Mesendoderm (in vitro differentiated cells): ENCODE measurements around the gene PTPN22.

Experiments used
- DNase-seq: peaks from one replicate; pipeline ENCODE4 v3.0.0; 2013
- H2AK5ac ChIP-seq: 2 replicates; pipeline ENCODE4 v1.6.1; 2013; ENCODE audit warnings: low read length, inconsistent platforms
- H2BK120ac ChIP-seq: 2 replicates; pipeline ENCODE4 v1.6.1; 2013; ENCODE audit warnings: low read depth, mild to moderate bottlenecking, low read length, moderate library complexity, mixed read lengths
- H2BK15ac ChIP-seq: replicated peaks from 2 replicates; pipeline ENCODE4 v1.6.1; 2013; ENCODE audit warnings: low read depth, mild to moderate bottlenecking, moderate library complexity
- H2BK5ac ChIP-seq: 2 replicates; pipeline ENCODE4 v1.6.1; 2013; ENCODE audit warnings: low read length, inconsistent platforms
- H3K18ac ChIP-seq: 2 replicates; pipeline ENCODE4 v1.6.1; 2013; ENCODE audit warnings: mild to moderate bottlenecking, low read length, mixed read lengths
- H3K23ac ChIP-seq: one replicate; pipeline ENCODE4 v1.6.1; 2013; ENCODE audit warnings: low read length
- H3K27ac ChIP-seq: 2 replicates; pipeline ENCODE4 v1.5.1; 2013; ENCODE audit warnings: low read depth, mild to moderate bottlenecking, inconsistent platforms, low read length, moderate library complexity
- H3K27me3 ChIP-seq: 2 replicates; pipeline ENCODE4 v1.6.1; 2013; ENCODE audit warnings: low read length, control low read depth, mild to moderate bottlenecking, inconsistent platforms; ENCODE audit not compliant: insufficient read depth, poor library complexity
- H3K36me3 ChIP-seq: 2 replicates; pipeline ENCODE4 v1.6.1; 2013; ENCODE audit warnings: low read length, inconsistent platforms; ENCODE audit not compliant: control insufficient read depth, insufficient read depth
- H3K4ac ChIP-seq: one replicate; pipeline ENCODE4 v1.6.1; 2013; ENCODE audit warnings: low read depth, mild to moderate bottlenecking, low read length, moderate library complexity
- H3K4me1 ChIP-seq: 2 replicates; pipeline ENCODE4 v1.6.1; 2013; ENCODE audit warnings: low read depth, low read length, inconsistent platforms; ENCODE audit not compliant: control insufficient read depth
- H3K4me2 ChIP-seq: 2 replicates; pipeline ENCODE4 v1.6.1; 2013; ENCODE audit warnings: low read length
- H3K4me3 ChIP-seq: 2 replicates; pipeline ENCODE4 v1.5.1; 2013; ENCODE audit warnings: mild to moderate bottlenecking, low read length
- H3K56ac ChIP-seq: one replicate; pipeline ENCODE4 v1.6.1; 2013; ENCODE audit warnings: low read length
- H3K79me1 ChIP-seq: 2 replicates; pipeline ENCODE4 v1.6.1; 2013; ENCODE audit warnings: low read length, inconsistent platforms
- H3K79me2 ChIP-seq: 2 replicates; pipeline ENCODE4 v1.6.1; 2013; ENCODE audit warnings: mild to moderate bottlenecking, low read length; ENCODE audit not compliant: control insufficient read depth, insufficient read depth
- H3K9ac ChIP-seq: 2 replicates; pipeline ENCODE4 v1.6.1; 2013; ENCODE audit warnings: low read length, inconsistent platforms
- H4K5ac ChIP-seq: one replicate; pipeline ENCODE4 v1.6.1; 2013; ENCODE audit warnings: low read length
- H4K8ac ChIP-seq: one replicate; pipeline ENCODE4 v1.6.1; 2013; ENCODE audit warnings: low read depth, mild to moderate bottlenecking, control low read depth, low read length, moderate library complexity
- whole genome bisulfite sequencing: extraction: QIAGEN DNeasy Blood & Tissue Kit; methylation state at CpG from one replicate; pipeline ENCODE4 v1.1.7; 2013; ENCODE audit warnings: low lambda C conversion rate, missing lambda C conversion rate; ENCODE audit not compliant: insufficient coverage; ENCODE audit errors: extremely low coverage; 5-methylcytosine and 5-hydroxymethylcytosine counted together

Gene PTPN22

GRCh38 chr1:113872219-113872935 lies 865 bp upstream of the PTPN22 start:
- H3K4ac ChIP-seq: no peak overlapping the region
- H3K56ac ChIP-seq: no peak overlapping the region
- H3K27me3 ChIP-seq: no peaks in the 10 kb centered on the region
- H3K36me3 ChIP-seq: no peaks in the 10 kb centered on the region
- no peaks in the 10 kb centered on the region for H3K79me2 ChIP-seq
- no peak overlapping the region for H3K27ac ChIP-seq
- no peak overlapping the region for H2BK120ac ChIP-seq
- no peak overlapping the region for H2BK15ac ChIP-seq
- no peak overlapping the region for H2AK5ac ChIP-seq
- H2BK5ac ChIP-seq: no peak overlapping the region
- H3K9ac ChIP-seq: no peak overlapping the region
- no peak overlapping the region for H3K4me3 ChIP-seq
- H4K5ac ChIP-seq: no peak overlapping the region
- no peak overlapping the region for H4K8ac ChIP-seq
- H3K23ac ChIP-seq: no peak overlapping the region
- DNase-seq: no peak
- no peak overlapping the region for H3K4me2 ChIP-seq
- no peak overlapping the region for H3K18ac ChIP-seq
- no peaks in the 10 kb centered on the region for H3K79me1 ChIP-seq
- H3K4me1 ChIP-seq: no peaks in the 10 kb centered on the region

GRCh38 chr1:113870778-113871177 lies 734 bp downstream of the PTPN22 start:
- no CpG with 5 or more reads among the region's 3 CpGs for WGBS
- Histone ChIP-seq H2BK5ac (no peak overlapping the region), H3K4me1 (no peaks in the 10 kb centered on the region)

GRCh38 chr1:113868387-113869083 lies 3.0 kb downstream of the PTPN22 start:
- no peak overlapping the region for H3K4me2 ChIP-seq

More at GRCh38 chr1:113870778-113871177, 734 bp downstream of the PTPN22 start:
- H3K4ac ChIP-seq: no peak overlapping the region
- H3K27ac ChIP-seq: no peak overlapping the region
- no peak overlapping the region for H2BK15ac ChIP-seq
- H4K8ac ChIP-seq: no peak overlapping the region
- H3K4me2 ChIP-seq: no peak overlapping the region
- H3K79me1 ChIP-seq: no peaks in the 10 kb centered on the region
- H3K9ac ChIP-seq: no peak overlapping the region
- H3K27me3 ChIP-seq: no peaks in the 10 kb centered on the region
- H3K23ac ChIP-seq: no peak overlapping the region
- H2BK120ac ChIP-seq: no peak overlapping the region
- no peak overlapping the region for H3K4me3 ChIP-seq
- H2AK5ac ChIP-seq: no peak overlapping the region
- no peak for DNase-seq
- H3K18ac ChIP-seq: no peak overlapping the region
- H3K79me2 ChIP-seq: no peaks in the 10 kb centered on the region
- no peaks in the 10 kb centered on the region for H3K36me3 ChIP-seq
- no peak overlapping the region for H4K5ac ChIP-seq
- no peak overlapping the region for H3K56ac ChIP-seq

GRCh38 chr1:113861641-113862040 lies 9.9 kb downstream of the PTPN22 start:
- H3K23ac ChIP-seq: no peak overlapping the region
- no peak overlapping the region for H4K5ac ChIP-seq
- H3K4me3 ChIP-seq: no peak overlapping the region
- no peaks in the 10 kb centered on the region for H3K79me2 ChIP-seq
- WGBS: no CpG with 5 or more reads among the region's 5 CpGs
- H3K18ac ChIP-seq: no peak overlapping the region
- no peak overlapping the region for H3K56ac ChIP-seq
- no peak overlapping the region for H3K4ac ChIP-seq
- no peak overlapping the region for H4K8ac ChIP-seq
- H3K4me2 ChIP-seq: no peak overlapping the region
- H2BK15ac ChIP-seq: no peak overlapping the region
- no peak overlapping the region for H2BK5ac ChIP-seq
- H3K27me3 ChIP-seq: no peaks in the 10 kb centered on the region
- H3K36me3 ChIP-seq: no peaks in the 10 kb centered on the region
- no peaks in the 10 kb centered on the region for H3K79me1 ChIP-seq
- DNase-seq: no peak
- no peak overlapping the region for H2BK120ac ChIP-seq
- H2AK5ac ChIP-seq: no peak overlapping the region
- no peak overlapping the region for H3K9ac ChIP-seq
- H3K4me1 ChIP-seq: no peaks in the 10 kb centered on the region
- H3K27ac ChIP-seq: no peak overlapping the region

More at GRCh38 chr1:113868387-113869083, 3.0 kb downstream of the PTPN22 start:
- H3K4ac ChIP-seq: no peak overlapping the region
- no peak overlapping the region for H3K18ac ChIP-seq
- H2BK5ac ChIP-seq: no peak overlapping the region
- H3K4me3 ChIP-seq: no peak overlapping the region
- no peak overlapping the region for H3K23ac ChIP-seq
- no peaks in the 10 kb centered on the region for H3K79me2 ChIP-seq
- no peaks in the 10 kb centered on the region for H3K36me3 ChIP-seq
- no peak overlapping the region for H4K8ac ChIP-seq
- H2AK5ac ChIP-seq: no peak overlapping the region
- H2BK15ac ChIP-seq: no peak overlapping the region
- no peak for DNase-seq
- H4K5ac ChIP-seq: no peak overlapping the region
- H2BK120ac ChIP-seq: no peak overlapping the region
- H3K9ac ChIP-seq: no peak overlapping the region
- no peaks in the 10 kb centered on the region for H3K4me1 ChIP-seq
- H3K56ac ChIP-seq: no peak overlapping the region
- H3K27me3 ChIP-seq: no peaks in the 10 kb centered on the region
- WGBS: no CpG with 5 or more reads among the region's 4 CpGs
- no peaks in the 10 kb centered on the region for H3K79me1 ChIP-seq
- H3K27ac ChIP-seq: no peak overlapping the region

GRCh38 chr1:113860891-113861290 lies 10.6 kb downstream of the PTPN22 start:
- Histone ChIP-seq H4K8ac (no peak overlapping the region), H3K4me3 (no peak overlapping the region), H3K4me2 (no peak overlapping the region), H3K18ac (no peak overlapping the region), H3K4me1 (no peaks in the 10 kb centered on the region), H4K5ac (no peak overlapping the region), H2BK15ac (no peak overlapping the region), H3K79me2 (no peaks in the 10 kb centered on the region), H3K56ac (no peak overlapping the region), H3K23ac (no peak overlapping the region), H3K27ac (no peak overlapping the region), H2AK5ac (no peak overlapping the region), H2BK120ac (no peak overlapping the region), H3K9ac (no peak overlapping the region), H3K79me1 (no peaks in the 10 kb centered on the region), H3K4ac (no peak overlapping the region), H3K36me3 (no peaks in the 10 kb centered on the region), H2BK5ac (no peak overlapping the region), H3K27me3 (no peaks in the 10 kb centered on the region)
- DNase-seq: no peak
- no CpG with 5 or more reads among the region's 3 CpGs for WGBS
